Loucy (cell line): Measurements from ENCODE around the gene CNKSR1.

Experiments used
- H2AFZ ChIP-seq: fragments of 200-600 bp; sonication (generic); 2 replicates; pipeline ENCODE4 v1.6.0; 2016; ENCODE audit warnings: antibody characterized with exemption, mild to moderate bottlenecking, low read length, moderate library complexity
- H3F3A ChIP-seq: fragments of 200-600 bp; 2 replicates; pipeline ENCODE4 v1.6.0; 2016; ENCODE audit warnings: antibody characterized with exemption, low read depth, mild to moderate bottlenecking
- H3K27me3 ChIP-seq: fragments of 200-600 bp; sonication (generic); 2 replicates; pipeline ENCODE4 v1.6.1; 2014; ENCODE audit warnings: low read length, mild to moderate bottlenecking; ENCODE audit not compliant: insufficient read depth, poor library complexity, severe bottlenecking
- H3K36me3 ChIP-seq: fragments of 200-600 bp; sonication (generic); 2 replicates; pipeline ENCODE4 v1.6.1; 2016; ENCODE audit warnings: low read length; ENCODE audit not compliant: insufficient read depth
- H3K4me1 ChIP-seq: fragments of 200-600 bp; sonication (generic); 2 replicates; pipeline ENCODE4 v1.5.1; 2014; ENCODE audit warnings: low read length, mild to moderate bottlenecking; ENCODE audit not compliant: insufficient read depth, poor library complexity, severe bottlenecking
- H3K4me2 ChIP-seq: fragments of 200-600 bp; sonication (generic); 2 replicates; pipeline ENCODE4 v1.6.0; 2014; ENCODE audit warnings: antibody characterized with exemption, low read length, low read depth, mild to moderate bottlenecking; ENCODE audit not compliant: poor library complexity, severe bottlenecking
- H3K4me3 ChIP-seq: fragments of 200-600 bp; sonication (generic); 2 replicates; pipeline ENCODE4 v1.5.1; 2014; ENCODE audit warnings: low read length, mild to moderate bottlenecking, mixed read lengths; ENCODE audit not compliant: poor library complexity, severe bottlenecking
- H3K79me2 ChIP-seq: fragments of 200-600 bp; sonication (generic); 2 replicates; pipeline ENCODE4 v1.6.1; 2014; ENCODE audit warnings: low read length; ENCODE audit not compliant: insufficient read depth
- H3K9ac ChIP-seq: fragments of 200-600 bp; sonication (generic); 2 replicates; pipeline ENCODE4 v1.6.0; 2014; ENCODE audit warnings: mild to moderate bottlenecking, low read depth, low read length, moderate library complexity; ENCODE audit not compliant: poor library complexity, severe bottlenecking
- H3K9me2 ChIP-seq: fragments of 200-600 bp; sonication (generic); replicated peaks from 2 replicates; pipeline ENCODE4 v1.6.1; 2016; ENCODE audit warnings: low read depth, low read length, mixed read lengths
- H3K9me3 ChIP-seq: fragments of 200-600 bp; sonication (generic); 2 replicates; pipeline ENCODE4 v1.6.1; 2014; ENCODE audit warnings: mild to moderate bottlenecking, antibody characterized with exemption, low read length, low read depth; ENCODE audit not compliant: insufficient read depth
- H4K20me1 ChIP-seq: fragments of 200-600 bp; sonication (generic); 2 replicates; pipeline ENCODE4 v1.6.0; 2014; ENCODE audit warnings: antibody characterized with exemption, low read length, mild to moderate bottlenecking; ENCODE audit not compliant: insufficient read depth, poor library complexity, severe bottlenecking
- CTCF ChIP-seq: fragments of 200-600 bp; sonication (generic); conservative IDR thresholded peaks from 2 replicates; pipeline ENCODE4 v1.5.1; 2014; ENCODE audit warnings: mild to moderate bottlenecking, antibody characterized with exemption, low read length
- EZH2phosphoT487 ChIP-seq: fragments of 200-600 bp; IDR thresholded peaks from 2 replicates; pipeline ENCODE4 v1.6.1; 2018; ENCODE audit warnings: antibody characterized with exemption, mild to moderate bottlenecking, moderate library complexity, borderline replicate concordance

Gene CNKSR1

DNA sequence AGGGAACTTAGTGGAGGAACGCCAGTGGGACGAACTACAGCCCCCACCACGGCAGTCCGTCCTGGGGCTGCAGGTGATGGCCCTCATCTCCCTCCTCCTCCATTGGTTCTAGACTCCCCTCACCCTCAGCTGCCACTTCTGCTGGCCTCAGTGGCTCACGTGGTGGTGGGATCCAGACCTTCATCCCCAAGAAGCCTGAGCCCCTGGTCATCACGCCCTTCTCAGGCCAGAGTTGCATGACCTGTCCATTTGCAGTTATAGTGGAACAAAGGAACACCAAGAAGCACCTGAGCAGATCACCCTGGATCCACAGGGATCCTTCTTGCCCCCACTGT is 31.4 kb upstream of the CNKSR1 start:
- Histone ChIP-seq H3K4me1 (peaks cover 3% of the 10 kb centered on the region), H3K36me3 (no peaks in the 10 kb centered on the region), H4K20me1 (no peaks in the 10 kb centered on the region), H2AFZ (no peak overlapping the region), H3K79me2 (no peaks in the 10 kb centered on the region), H3K4me3 (no peak overlapping the region), H3K4me2 (no peak overlapping the region), H3F3A (peaks cover 3% of the 10 kb centered on the region; the same call in 1 of the 2 replicates), H3K27me3 (no peaks in the 10 kb centered on the region), H3K9ac (no peak overlapping the region), H3K9me3 (no peaks in the 10 kb centered on the region), H3K9me2 (no peaks in the 10 kb centered on the region)
- TF ChIP-seq EZH2phosphoT487 (no peak), CTCF (no peak)

- H4K20me1 ChIP-seq = no peaks in the 10 kb centered on the region
- H3F3A ChIP-seq = peaks cover 3% of the 10 kb centered on the region; the same call in 1 of the 2 replicates
- H3K36me3 ChIP-seq = no peaks in the 10 kb centered on the region
- H3K9me3 ChIP-seq = no peaks in the 10 kb centered on the region
- H3K9ac ChIP-seq = no peak overlapping the region
- H3K9me2 ChIP-seq = no peaks in the 10 kb centered on the region
- peaks cover 3% of the 10 kb centered on the region for H3K4me1 ChIP-seq
- no peak overlapping the region for H3K4me3 ChIP-seq
- H3K27me3 ChIP-seq = no peaks in the 10 kb centered on the region
- H3K79me2 ChIP-seq = no peaks in the 10 kb centered on the region
- no peak overlapping the region for H3K4me2 ChIP-seq
- TF ChIP-seq CTCF (no peak), EZH2phosphoT487 (no peak)
- H2AFZ ChIP-seq = no peak overlapping the region
These were observed 28.4 kb upstream of the CNKSR1 start for GRCh38 chr1:26148887-26149286.

- Histone ChIP-seq H3K9ac (no peak overlapping the region), H2AFZ (no peak overlapping the region), H3K27me3 (no peaks in the 10 kb centered on the region), H3K4me2 (no peak overlapping the region), H3K9me2 (no peaks in the 10 kb centered on the region), H3K79me2 (peaks cover 2% of the 10 kb centered on the region; the same call in 1 of the 2 replicates), H3K9me3 (no peaks in the 10 kb centered on the region), H3K4me1 (peaks cover 37% of the 10 kb centered on the region), H4K20me1 (no peaks in the 10 kb centered on the region), H3K36me3 (no peaks in the 10 kb centered on the region), H3K4me3 (no peak overlapping the region), H3F3A (no peaks in the 10 kb centered on the region)
- TF ChIP-seq EZH2phosphoT487 (no peak), CTCF (no peak)
These were observed 23.2 kb upstream of the CNKSR1 start for GRCh38 chr1:26153966-26154532.
